HG03045 (cell line): Measurements from ENCODE around the gene ADGRG6.
"Not testable (repeated sequence)": the region's sequence is repeated elsewhere in the genome, so short reads cannot be mapped to it uniquely, and the experiment has no call there.

ENCODE experiments used
- ATAC-seq: cut with Tn5 transposase; IDR thresholded peaks from one replicate; pipeline ENCODE4 v1.9.1; 2021; ENCODE audit warnings: mild to moderate bottlenecking, moderate library complexity; ENCODE audit not compliant: unreplicated experiment

Gene ADGRG6

GRCh38 chr6:142404751-142405150 is 102.9 kb downstream of the ADGRG6 start:
- ATAC-seq, result no peak

- no peak for ATAC-seq
These were observed 104.3 kb downstream of the ADGRG6 start for GRCh38 chr6:142406131-142406530.

GRCh38 chr6:142407685-142408273 is 106.0 kb downstream of the ADGRG6 start:
- no peak for ATAC-seq

- ATAC-seq, result no peak
These were observed 106.6 kb downstream of the ADGRG6 start for GRCh38 chr6:142408409-142408808.

GRCh38 chr6:142409794-142410193 is 108.0 kb downstream of the ADGRG6 start:
- ATAC-seq, result no peak

GRCh38 chr6:142411145-142411544 is 109.3 kb downstream of the ADGRG6 start:
- ATAC-seq, result no peak

GRCh38 chr6:142412241-142412640 is 110.4 kb downstream of the ADGRG6 start:
- ATAC-seq, result no peak

GRCh38 chr6:142412658-142413057 is 110.9 kb downstream of the ADGRG6 start:
- ATAC-seq, result no peak

GRCh38 chr6:142413111-142413510 is 111.3 kb downstream of the ADGRG6 start:
- no peak for ATAC-seq

- no peak for ATAC-seq
These were observed 112.8 kb downstream of the ADGRG6 start for GRCh38 chr6:142414462-142415250.

- ATAC-seq, result no peak
These were observed 114.4 kb downstream of the ADGRG6 start for GRCh38 chr6:142416179-142416578.

- ATAC-seq, result no peak
These were observed 114.9 kb downstream of the ADGRG6 start for GRCh38 chr6:142416686-142417085.

GRCh38 chr6:142417331-142417750 is 115.5 kb downstream of the ADGRG6 start:
- ATAC-seq, result no peak

GRCh38 chr6:142419071-142419470 is 117.3 kb downstream of the ADGRG6 start:
- ATAC-seq, result no peak

- no peak for ATAC-seq
These were observed 119.0 kb downstream of the ADGRG6 start for GRCh38 chr6:142420802-142421201.

- ATAC-seq, result no peak
These were observed 119.7 kb downstream of the ADGRG6 start for GRCh38 chr6:142421285-142422117.

GRCh38 chr6:142426444-142427132 is 124.8 kb downstream of the ADGRG6 start:
- ATAC-seq, result not testable (repeated sequence)

- not testable (repeated sequence) for ATAC-seq
These were observed 126.7 kb downstream of the ADGRG6 start for GRCh38 chr6:142428468-142428867.

- ATAC-seq, result no peak
These were observed 127.4 kb downstream of the ADGRG6 start for GRCh38 chr6:142429195-142429594.

- no peak for ATAC-seq
These were observed 131.6 kb downstream of the ADGRG6 start for GRCh38 chr6:142433419-142433818.

- no peak for ATAC-seq
These were observed 137.1 kb downstream of the ADGRG6 start for GRCh38 chr6:142438898-142439297.
